Adrenal gland (tissue), 12 donors: Measurements from ENCODE around the gene SLIT3. TPM values are rescaled to one million over a fixed set of nuclear protein-coding genes. Genes with fewer than 3 reads are reported as not detected.
A peak's percentile ranks its signal among the peaks of the same experiment; 100 is the strongest.

Experiments used
- DNase-seq, 7 donors: peaks; one replicate each; pipeline ENCODE4 v3.0.0-alpha.2; 2019 to 2020
- H3K27ac ChIP-seq, 5 donors: fragments of 200-600 bp; sonication (generic) in 4 of 5; 1 replicate in 3 of 5; 2 replicates in 2 of 5; pipeline versions ENCODE4 v1.5.1 to v1.8.0; 2016 to 2020; ENCODE audit warnings: mild to moderate bottlenecking in 1 of 5
- H3K27me3 ChIP-seq: fragments of 200-600 bp; 2 replicates; pipeline ENCODE4 v1.8.0; 2021
- H3K36me3 ChIP-seq, 2 donors: fragments of 200-600 bp; replicated peaks in 1 of 2; 1 replicate in 1 of 2; 2 replicates in 1 of 2; pipeline versions ENCODE4 v1.5.1 to v1.8.0; 2018 to 2022
- H3K4me1 ChIP-seq, 2 donors: fragments of 200-600 bp; replicated peaks in 1 of 2; 1 replicate in 1 of 2; 2 replicates in 1 of 2; pipeline versions ENCODE4 v1.5.1 to v1.8.0; 2018 to 2021
- H3K4me3 ChIP-seq, 4 donors: fragments of 200-600 bp; sonication (generic) in 3 of 4; one replicate each; pipeline ENCODE4 v1.5.1; 2016 to 2018
- H3K9me3 ChIP-seq, 3 donors: fragments of 200-600 bp; sonication (generic) in 1 of 3; replicated peaks in 1 of 3; 1 replicate in 2 of 3; 2 replicates in 1 of 3; pipeline versions ENCODE4 v1.5.1 to v1.8.0; 2016 to 2021
- POLR2A ChIP-seq, 2 donors: fragments of 450-650 bp; IDR thresholded peaks; one replicate each; pipeline ENCODE4 v1.6.1; 2017; ENCODE audit warnings: antibody characterized with exemption in 2 of 2, mild to moderate bottlenecking in 2 of 2, moderate library complexity in 1 of 2
- WGBS, 4 donors: extraction: QIAGEN DNeasy Blood & Tissue Kit in 2 of 4; methylation state at CpG; one replicate each; pipeline versions ENCODE4 v1.1.5 to v1.1.7; 2013 to 2017; 5-methylcytosine and 5-hydroxymethylcytosine counted together
- intact Hi-C, 2 donors: fragments of 100-400 bp; cut with DNase I; formaldehyde crosslinking; loops; one replicate each; pipeline versions ENCODE4 v1.14.1 to v1.15.0; 2022 to 2023
- polyA plus RNA-seq, 3 donors: library from polyadenylated mRNA; stranded (reverse); fragments of 200-250 nt in 2 of 3; fragments of 350-450 nt in 1 of 3; fragmentation: Illumina TruSeq in 1 of 3; extraction: RNeasy Lipid Tissue Mini Kit (QIAGEN cat#74804) in 1 of 3; gene quantifications; one replicate each; pipeline ENCODE4 v1.2.3, GENCODE V29; 2013 to 2014
- total RNA-seq, 9 donors: library from RNA; depleted of rRNA in 4 of 9; stranded (reverse); fragments of >200 nt in 4 of 9; fragments of 120-200 nt in 1 of 9; fragmentation: NEBNext Ultra II Directional in 1 of 9; extraction: Animal tissue kit (Norgen Biotek cat#: 25700) in 1 of 9; gene quantifications; one replicate each; pipeline versions ENCODE4 v1.1.0 to v1.2.4, GENCODE V29; 2013 to 2023
- TF ChIP-seq, protein P1 (sequence below), 6 experiments: fragments of 450-650 bp in 4 of 6; fragments of 200-600 bp in 2 of 6; sonication (generic) in 1 of 6; IDR thresholded peaks; 1 replicate in 5 of 6; 2 replicates in 1 of 6; pipeline versions ENCODE4 v1.5.1 to v1.8.0; 2016 to 2021; ENCODE audit warnings: antibody characterized with exemption in 6 of 6, mild to moderate bottlenecking in 2 of 6, moderate library complexity in 1 of 6
- donor health status: healthy with polysubstance abuse.
- donor health status: Bipolar disorder and iron deficiency.
- donor health status: DM: yes; HTN: yes; CAD: no.
- donor health status: DM: no; HTN: no; CAD: no.
- donor health status: DM: no; HTN: no; CAD: no.
- donor health status: DM: yes; HTN: yes; CAD: no.

The SLIT3 gene
- total and polyA plus RNA-seq, 12 donors, result 10.0 to 94.1 (median 32.8) TPM

GRCh38 chr5:169290895-169291294 is 10.0 kb downstream of the SLIT3 start:
- Histone ChIP-seq H3K27me3 (no peaks in the 10 kb centered on the region), H3K4me1 (peaks cover 0 to 11% of the 10 kb centered on the region in 2 donors), H3K36me3 (no peaks in the 10 kb centered on the region), H3K4me3 (no peak overlapping the region), H3K27ac (no peak overlapping the region), H3K9me3 (no peaks in the 10 kb centered on the region)
- WGBS, 4 donors, result 59 to 79% (median 73%) methylated on average over 6 of the region's 6 CpGs
- DNase-seq, result no peak
- intact Hi-C loops, result no loop called here
- TF ChIP-seq, protein P1, sequence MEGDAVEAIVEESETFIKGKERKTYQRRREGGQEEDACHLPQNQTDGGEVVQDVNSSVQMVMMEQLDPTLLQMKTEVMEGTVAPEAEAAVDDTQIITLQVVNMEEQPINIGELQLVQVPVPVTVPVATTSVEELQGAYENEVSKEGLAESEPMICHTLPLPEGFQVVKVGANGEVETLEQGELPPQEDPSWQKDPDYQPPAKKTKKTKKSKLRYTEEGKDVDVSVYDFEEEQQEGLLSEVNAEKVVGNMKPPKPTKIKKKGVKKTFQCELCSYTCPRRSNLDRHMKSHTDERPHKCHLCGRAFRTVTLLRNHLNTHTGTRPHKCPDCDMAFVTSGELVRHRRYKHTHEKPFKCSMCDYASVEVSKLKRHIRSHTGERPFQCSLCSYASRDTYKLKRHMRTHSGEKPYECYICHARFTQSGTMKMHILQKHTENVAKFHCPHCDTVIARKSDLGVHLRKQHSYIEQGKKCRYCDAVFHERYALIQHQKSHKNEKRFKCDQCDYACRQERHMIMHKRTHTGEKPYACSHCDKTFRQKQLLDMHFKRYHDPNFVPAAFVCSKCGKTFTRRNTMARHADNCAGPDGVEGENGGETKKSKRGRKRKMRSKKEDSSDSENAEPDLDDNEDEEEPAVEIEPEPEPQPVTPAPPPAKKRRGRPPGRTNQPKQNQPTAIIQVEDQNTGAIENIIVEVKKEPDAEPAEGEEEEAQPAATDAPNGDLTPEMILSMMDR (IDR thresholded peaks at IDR 0.05), result no peak
- no peak for TF ChIP-seq POLR2A (IDR thresholded peaks at IDR 0.05)

GRCh38 chr5:169289520-169289919 is 11.4 kb downstream of the SLIT3 start:
- Histone ChIP-seq H3K27ac (no peak overlapping the region), H3K27me3 (no peaks in the 10 kb centered on the region), H3K36me3 (no peaks in the 10 kb centered on the region), H3K9me3 (no peaks in the 10 kb centered on the region), H3K4me1 (peaks cover 0 to 11% of the 10 kb centered on the region in 2 donors), H3K4me3 (no peak overlapping the region)
- no peak for TF ChIP-seq POLR2A (IDR thresholded peaks at IDR 0.05)
- TF ChIP-seq, protein P1 (IDR thresholded peaks at IDR 0.05), result no peak
- 57 to 80% (median 65%) methylated on average over 2 of the region's 2 CpGs for WGBS, 4 donors
- no peak for DNase-seq
- intact Hi-C loops, result no loop called here

GRCh38 chr5:169288066-169288930 is 12.6 kb downstream of the SLIT3 start:
- Histone ChIP-seq H3K4me3 (no peak overlapping the region), H3K4me1 (peaks cover 0 to 11% of the 10 kb centered on the region in 2 donors), H3K27me3 (no peaks in the 10 kb centered on the region), H3K9me3 (no peaks in the 10 kb centered on the region), H3K27ac (no peak overlapping the region), H3K36me3 (no peaks in the 10 kb centered on the region)
- 41 to 69% (median 44%) methylated on average over 1 of the region's 1 CpG for WGBS, 4 donors
- no peak for DNase-seq
- intact Hi-C loops, result no loop called here
- TF ChIP-seq, protein P1 (IDR thresholded peaks at IDR 0.05), result no peak
- no peak for TF ChIP-seq POLR2A (IDR thresholded peaks at IDR 0.05)

- 74 to 81% (median 76%) methylated on average over 4 of the region's 4 CpGs for WGBS, 4 donors
- H3K27ac ChIP-seq, result peak overlapping the region in 2 of 5 donors; percentile 8 to 50
- no peaks in the 10 kb centered on the region for H3K9me3 ChIP-seq
- intact Hi-C loops, result no loop called here
- H3K27me3 ChIP-seq, result no peaks in the 10 kb centered on the region
- H3K4me3 ChIP-seq, result no peak overlapping the region
- H3K4me1 ChIP-seq, result peaks cover 0 to 9% of the 10 kb centered on the region in 2 donors
- TF ChIP-seq, protein P1 (IDR thresholded peaks at IDR 0.05), result no peak
- TF ChIP-seq POLR2A (IDR thresholded peaks at IDR 0.05), result no peak
- H3K36me3 ChIP-seq, result no peaks in the 10 kb centered on the region
- DNase-seq, result no peak
Observed at GRCh38 chr5:169287529-169287928, 13.4 kb downstream of the SLIT3 start.
